Activated CD8-positive, alpha-beta memory T cell treated with anti-CD3 and anti-CD28 coated beads, Interleukin-2, amount 50 U/mL, for 4 hours (primary cell): ENCODE data around the gene ATXN7.

Experiments
- DNase-seq: peaks from one replicate; pipeline ENCODE4 v3.0.0-alpha.2; 2020

ATXN7 gene

DNA sequence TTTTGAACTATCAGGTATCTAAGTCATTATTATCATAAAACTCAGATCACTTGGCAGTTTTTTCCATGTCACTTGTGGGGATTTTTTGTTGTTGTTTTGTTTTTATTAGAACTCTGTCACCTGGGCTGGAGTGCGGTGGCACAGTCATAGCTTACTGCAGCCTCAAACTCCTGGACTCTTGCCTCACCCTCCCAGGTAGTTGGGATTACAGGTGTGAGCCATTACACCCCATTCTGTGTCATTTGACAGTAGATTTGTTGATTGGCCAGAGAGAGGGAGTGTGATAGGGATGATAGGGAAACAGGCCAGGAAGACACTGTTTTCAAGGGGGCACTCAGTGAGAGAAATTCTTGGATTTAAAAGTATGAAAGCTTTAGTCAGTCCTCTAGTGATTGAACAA lies 103.2 kb downstream of the ATXN7 start:
- DNase-seq: no peak

GRCh38 chr3:63967675-63968611 lies 104.3 kb downstream of the ATXN7 start:
- peak; percentile 21 for DNase-seq

- DNase-seq: no peak
Measured at GRCh38 chr3:63968612-63969350, 105.1 kb downstream of the ATXN7 start.

GRCh38 chr3:63969876-63970275 lies 106.2 kb downstream of the ATXN7 start:
- no peak for DNase-seq

DNA sequence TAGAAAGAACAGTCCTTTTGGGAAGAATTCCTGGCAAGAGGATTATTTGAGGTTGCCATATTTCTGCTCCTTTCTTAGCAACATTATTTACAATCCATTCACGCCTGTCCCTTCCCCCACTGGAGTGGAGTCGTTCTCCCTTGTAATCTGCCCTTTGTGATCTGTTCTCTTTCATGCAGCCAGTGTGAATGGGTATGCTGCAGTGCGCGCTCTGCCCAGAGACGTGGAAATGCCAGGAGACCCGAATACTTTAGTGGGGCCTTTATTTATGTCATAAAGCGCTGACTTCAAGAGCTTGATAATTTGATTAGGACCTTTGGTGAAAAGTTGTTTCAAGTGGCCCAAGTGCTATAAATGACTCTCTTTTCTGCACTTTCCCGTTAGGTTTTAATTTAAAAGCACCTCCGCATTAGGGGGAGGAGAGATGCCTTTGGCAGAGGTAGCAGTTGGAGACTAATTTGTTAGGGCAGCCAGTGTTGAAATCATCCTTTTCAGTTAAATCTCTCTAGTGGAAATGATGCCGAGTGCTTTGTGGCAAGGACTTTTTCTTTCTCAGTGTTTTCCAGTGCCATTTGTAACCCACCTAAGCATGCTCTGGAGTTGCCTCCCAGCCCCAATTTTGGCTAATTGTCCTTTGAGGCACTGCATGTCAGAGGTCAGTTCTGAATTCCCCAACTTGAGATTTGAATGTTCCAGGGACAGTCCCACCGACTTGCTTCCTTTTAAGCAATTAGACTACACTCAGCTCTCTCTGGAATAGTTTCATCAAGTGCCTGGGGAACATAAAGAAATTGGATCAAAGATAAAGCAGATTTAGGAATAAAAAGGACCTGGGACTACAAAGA lies 107.2 kb downstream of the ATXN7 start:
- DNase-seq: no peak

DNA sequence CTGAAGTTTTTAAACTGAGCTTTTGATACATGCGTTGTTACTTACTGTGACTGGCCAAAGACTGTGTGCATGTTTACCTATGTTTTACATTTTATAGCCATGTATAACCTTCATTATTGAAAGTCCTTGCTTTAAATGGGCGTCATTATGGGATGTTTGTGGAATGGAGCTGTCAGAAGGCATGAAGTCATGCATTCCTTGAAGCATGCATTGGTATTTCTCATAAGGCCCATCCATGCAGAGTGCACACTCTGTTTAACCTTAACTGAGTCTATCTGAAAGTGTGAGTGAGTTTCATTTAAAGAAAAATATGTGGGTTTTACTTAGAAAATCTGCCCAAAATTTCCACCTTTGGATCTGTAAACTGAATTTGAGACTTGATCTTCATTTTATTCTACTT lies 108.5 kb downstream of the ATXN7 start:
- DNase-seq: no peak

DNA sequence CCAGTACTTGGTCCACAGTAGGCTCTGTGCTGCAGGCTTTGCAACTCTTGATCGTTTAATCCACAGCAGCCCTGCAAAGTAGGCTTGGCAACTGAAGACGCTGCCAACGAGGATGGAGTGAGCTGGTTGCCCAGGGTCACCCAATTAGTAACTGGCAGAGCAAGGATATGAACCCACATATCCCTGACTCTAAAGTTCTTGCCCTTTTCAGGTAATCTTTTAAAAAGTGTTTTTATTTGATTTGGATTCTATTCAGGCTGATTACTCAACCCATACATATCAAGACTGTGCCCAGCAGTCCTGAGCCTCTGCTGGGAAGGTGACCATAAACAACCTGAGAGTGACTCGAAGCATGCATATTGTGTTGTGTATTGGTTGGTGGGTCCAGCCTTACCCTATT lies 109.3 kb downstream of the ATXN7 start:
- no peak for DNase-seq

GRCh38 chr3:63973406-63973805 lies 109.7 kb downstream of the ATXN7 start:
- no peak for DNase-seq

- DNase-seq: no peak
Measured at GRCh38 chr3:63974451-63974850, 110.8 kb downstream of the ATXN7 start.

DNA sequence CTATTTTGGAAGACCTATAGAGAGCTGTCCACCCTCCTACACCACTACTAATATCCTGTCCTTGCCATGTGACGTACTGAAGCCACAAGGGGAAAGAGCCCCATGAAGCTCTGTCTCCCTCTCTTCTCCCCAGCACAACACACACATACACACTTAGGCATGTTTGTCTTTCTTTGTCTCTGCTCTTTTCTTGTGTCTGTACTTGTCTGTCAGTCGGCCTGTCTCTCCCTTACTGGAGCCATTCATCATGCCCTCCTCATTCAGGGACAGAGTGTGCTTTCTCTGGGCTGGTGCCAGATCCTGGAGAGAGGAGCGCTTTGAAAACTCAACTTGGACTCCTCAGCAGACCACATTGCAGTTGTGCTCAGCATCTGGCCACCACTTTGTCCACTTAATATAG lies 112.1 kb downstream of the ATXN7 start:
- no peak for DNase-seq

- DNase-seq: no peak
Measured at GRCh38 chr3:63976161-63976871, 112.6 kb downstream of the ATXN7 start.

DNA sequence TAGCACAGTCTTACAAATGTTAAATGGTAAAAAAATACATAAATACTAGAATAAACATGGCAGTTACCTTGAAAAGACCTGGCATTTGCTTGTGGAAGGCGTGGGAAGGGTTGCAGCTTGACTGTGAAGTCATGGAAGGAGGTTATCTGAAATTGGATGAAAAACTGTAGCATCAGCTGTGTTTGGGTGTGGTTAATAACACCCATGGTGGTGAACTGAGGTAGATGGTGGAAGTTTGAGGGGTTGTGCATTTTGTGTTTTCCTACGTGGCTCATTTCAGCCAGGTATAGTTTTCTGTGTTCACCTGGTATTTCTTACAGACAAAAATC lies 113.2 kb downstream of the ATXN7 start:
- no peak for DNase-seq

DNA sequence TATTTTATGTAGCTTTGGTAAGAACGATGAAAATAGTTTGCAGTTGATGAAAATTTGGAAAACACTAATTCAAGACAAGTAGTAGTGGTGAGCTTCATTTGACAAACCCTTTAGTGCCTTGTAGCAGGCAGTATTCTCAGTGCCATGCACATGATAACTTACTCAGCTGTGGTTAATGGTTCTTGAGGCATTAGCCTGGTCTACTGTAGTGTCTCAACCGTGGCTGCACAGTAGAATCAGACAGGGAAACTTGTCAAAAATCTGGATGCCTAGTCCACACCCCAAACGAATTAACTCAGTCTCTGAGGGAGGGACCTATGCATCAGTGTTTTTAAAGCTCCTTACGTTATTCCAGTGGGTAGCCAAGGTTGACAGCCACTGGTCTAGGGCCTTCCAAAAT lies 114.2 kb downstream of the ATXN7 start:
- no peak for DNase-seq

DNA sequence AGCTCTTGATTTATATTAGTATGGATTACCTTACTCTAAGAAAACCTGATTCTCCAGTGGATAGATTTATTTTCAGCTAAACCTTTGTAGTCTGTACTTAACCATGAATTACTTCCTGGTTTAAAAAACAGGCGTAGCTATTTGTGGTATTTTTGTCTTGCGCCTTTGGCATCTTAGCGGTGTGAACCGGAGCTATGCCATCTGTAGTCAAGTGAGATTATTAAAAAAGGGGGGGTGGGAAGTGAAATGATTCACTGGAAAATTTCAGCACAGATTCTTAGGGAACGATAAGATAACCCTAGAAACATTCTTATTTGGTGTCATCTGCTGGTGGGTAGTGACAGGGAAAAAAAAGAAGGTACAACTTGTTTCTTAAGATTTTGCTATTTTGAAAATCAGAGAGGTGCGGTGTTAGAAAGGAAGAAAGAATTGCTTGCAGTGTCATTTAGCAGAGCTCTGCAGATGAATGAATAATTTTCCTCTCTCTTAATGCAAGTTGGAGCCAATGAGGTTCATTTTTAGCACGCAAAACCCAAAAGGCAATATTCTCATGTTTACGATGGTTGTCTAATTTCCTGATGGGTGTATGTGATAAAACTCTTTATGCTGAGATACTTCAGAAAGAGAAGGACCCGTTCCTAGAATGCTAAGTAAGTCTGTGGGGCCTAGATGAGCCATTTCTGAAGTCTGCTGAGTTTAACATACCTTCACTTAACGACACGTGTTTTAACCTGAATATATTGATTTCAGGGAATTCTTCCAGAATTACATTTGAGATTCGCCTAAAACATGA lies 115.6 kb downstream of the ATXN7 start:
- DNase-seq: no peak

DNA sequence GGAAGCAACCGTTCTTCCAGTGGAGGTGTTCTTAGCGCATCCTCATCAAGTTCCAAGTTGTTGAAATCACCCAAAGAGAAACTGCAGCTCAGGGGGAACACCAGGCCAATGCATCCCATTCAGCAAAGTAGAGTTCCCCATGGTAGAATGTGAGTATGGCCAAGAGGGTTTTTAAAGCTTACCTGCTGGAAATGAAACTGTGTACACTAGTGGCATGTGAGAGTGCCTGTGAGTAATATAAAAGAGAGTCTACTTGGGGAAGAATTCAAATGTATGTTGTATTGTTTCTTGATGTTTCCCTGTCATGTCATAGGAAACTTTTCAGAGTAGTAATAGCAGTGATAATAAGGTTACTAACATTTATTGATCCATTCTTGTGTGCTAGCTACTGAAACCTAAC lies 116.4 kb downstream of the ATXN7 start:
- DNase-seq: no peak

GRCh38 chr3:63980830-63981498 lies 117.3 kb downstream of the ATXN7 start:
- no peak for DNase-seq

GRCh38 chr3:63981980-63982379 lies 118.3 kb downstream of the ATXN7 start:
- no peak for DNase-seq

DNA sequence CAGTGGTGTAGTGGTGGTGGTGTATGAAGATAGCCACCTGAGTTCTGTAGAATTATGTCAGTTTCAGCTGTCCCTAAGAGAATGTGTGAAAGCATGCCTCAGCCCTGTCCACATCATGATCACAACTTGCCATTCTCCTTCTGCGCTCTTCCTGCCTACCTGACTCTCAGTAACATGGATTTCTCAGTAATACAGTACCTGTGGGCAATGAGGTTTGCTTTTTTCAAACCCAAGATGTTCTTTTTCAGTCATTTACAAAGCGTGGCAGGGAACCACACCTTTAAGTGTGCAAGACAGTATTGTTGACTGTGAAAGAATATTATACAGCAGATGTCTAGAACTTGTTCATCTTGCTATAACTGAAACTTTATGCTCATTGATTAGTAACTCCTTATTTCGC lies 120.7 kb downstream of the ATXN7 start:
- DNase-seq: no peak

GRCh38 chr3:63986146-63986545 lies 122.5 kb downstream of the ATXN7 start:
- DNase-seq: no peak

DNA sequence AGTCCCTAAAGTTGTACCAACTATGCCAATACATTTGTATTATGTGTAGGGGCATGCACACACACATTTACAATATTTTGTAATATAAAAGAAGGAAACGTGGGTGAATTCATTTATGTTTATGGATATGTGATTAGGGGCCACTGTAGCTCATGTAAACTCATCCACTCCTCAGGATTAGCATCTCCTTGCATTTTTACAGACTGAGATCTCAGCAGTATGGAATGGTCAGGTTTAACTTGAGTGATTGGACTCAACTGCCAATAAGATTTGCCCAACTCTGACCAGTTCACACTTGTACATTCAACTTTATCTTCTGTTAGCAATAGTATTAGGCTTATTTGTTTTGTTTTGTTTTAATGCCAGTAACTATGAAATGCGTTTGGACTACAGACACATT lies 123.2 kb downstream of the ATXN7 start:
- no peak for DNase-seq

GRCh38 chr3:63988943-63989342 lies 125.3 kb downstream of the ATXN7 start:
- DNase-seq: no peak
